IMR-90 (cell line): ENCODE data around the gene KIAA0513. TPM values are rescaled to one million over a fixed set of nuclear protein-coding genes. Genes with fewer than 3 reads are reported as not detected.

Source experiments
- ATAC-seq: fragments of 200-7000 bp; cut with Tn5 transposase; 2 replicates; pipeline ENCODE4 v1.9.1; 2020; ENCODE audit warnings: low read depth, mild to moderate bottlenecking, moderate library complexity
- BruUV-seq: library from RNA; stranded (reverse); fragments of 400-500 nt; replicated peaks from 2 replicates; lab custom pipeline; 2021; lab: Mats Ljungman, UMichigan
- CTCF ChIA-PET: fragments of 300-600 bp; formaldehyde crosslinking; extraction: SDS; loops from one replicate; lab custom pipeline; 2021; ENCODE audit warnings: antibody characterized with exemption; lab: Yijun Ruan, JAX
- POLR2A ChIA-PET: fragments of 300-600 bp; sonication (Branson Sonifier 250); formaldehyde crosslinking; loops from one replicate; lab custom pipeline; 2022; ENCODE audit warnings: antibody characterized with exemption; ENCODE audit not compliant: unreplicated experiment; lab: Charles Lee
- DNase-seq: peaks from one replicate; pipeline ENCODE4 v3.0.0; 2013
- H2AFZ ChIP-seq: replicated peaks from 2 replicates; pipeline ENCODE3; 2013; ENCODE audit warnings: low read length, mild to moderate bottlenecking; ENCODE audit not compliant: poor library complexity
- H2AK5ac ChIP-seq: 2 replicates; pipeline ENCODE4 v1.6.1; 2013; ENCODE audit warnings: low read depth, low read length, inconsistent platforms
- H2AK9ac ChIP-seq: replicated peaks from 2 replicates; pipeline ENCODE3; 2013; ENCODE audit warnings: mild to moderate bottlenecking, low read depth, low read length, moderate library complexity; ENCODE audit not compliant: poor library complexity
- H2BK120ac ChIP-seq: 2 replicates; pipeline ENCODE4 v1.6.1; 2013; ENCODE audit warnings: low read depth, low read length, inconsistent platforms
- H2BK15ac ChIP-seq: 3 replicates; pipeline ENCODE4 v1.6.1; 2013; ENCODE audit warnings: low read depth, low read length, inconsistent platforms
- H2BK20ac ChIP-seq: 2 replicates; pipeline ENCODE4 v1.6.1; 2013; ENCODE audit warnings: low read depth, mild to moderate bottlenecking, inconsistent platforms, low read length, moderate library complexity
- H2BK5ac ChIP-seq: 2 replicates; pipeline ENCODE4 v1.6.1; 2013; ENCODE audit warnings: mild to moderate bottlenecking, low read depth, low read length, inconsistent platforms; ENCODE audit not compliant: poor library complexity, severe bottlenecking
- H3K14ac ChIP-seq: replicated peaks from 2 replicates; pipeline ENCODE4 v1.6.1; 2013; ENCODE audit warnings: low read depth, low read length, inconsistent platforms
- H3K18ac ChIP-seq: 2 replicates; pipeline ENCODE4 v1.6.1; 2013; ENCODE audit warnings: low read depth, low read length, control low read depth
- H3K23ac ChIP-seq: 2 replicates; pipeline ENCODE4 v1.6.1; 2013; ENCODE audit warnings: low read depth, low read length, inconsistent platforms
- H3K27ac ChIP-seq: 2 replicates; pipeline ENCODE4 v1.5.1; 2013; ENCODE audit warnings: mild to moderate bottlenecking, control low read depth, low read length; ENCODE audit not compliant: insufficient read depth
- H3K27me3 ChIP-seq: 2 replicates; pipeline ENCODE4 v1.6.1; 2013; ENCODE audit warnings: low read length; ENCODE audit not compliant: control insufficient read depth, insufficient read depth
- H3K36me3 ChIP-seq: 2 replicates; pipeline ENCODE4 v1.6.1; 2013; ENCODE audit warnings: low read length, mixed read lengths; ENCODE audit not compliant: control insufficient read depth, insufficient read depth
- H3K4ac ChIP-seq: 2 replicates; pipeline ENCODE4 v1.6.1; 2013; ENCODE audit warnings: low read depth, low read length, inconsistent platforms
- H3K4me1 ChIP-seq: 2 replicates; pipeline ENCODE4 v1.6.1; 2013; ENCODE audit warnings: low read length, mixed read lengths; ENCODE audit not compliant: control insufficient read depth, insufficient read depth
- H3K4me2 ChIP-seq: 2 replicates; pipeline ENCODE4 v1.6.1; 2013; ENCODE audit warnings: low read depth, mild to moderate bottlenecking, control low read depth, low read length, moderate library complexity
- H3K4me3 ChIP-seq: 2 replicates; pipeline ENCODE4 v1.5.1; 2013; ENCODE audit warnings: low read depth, mild to moderate bottlenecking, control low read depth, low read length, moderate library complexity; ENCODE audit not compliant: insufficient read depth
- H3K56ac ChIP-seq: 2 replicates; pipeline ENCODE4 v1.6.1; 2013; ENCODE audit warnings: low read length, inconsistent platforms; ENCODE audit not compliant: insufficient read depth; ENCODE audit errors: extremely low read depth
- H3K79me1 ChIP-seq, 2 experiments: 2 replicates each; pipeline ENCODE4 v1.6.1; 2013; ENCODE audit warnings: low read length in 2 of 2, inconsistent platforms in 1 of 2, low read depth in 1 of 2
- H3K9ac ChIP-seq: 2 replicates; pipeline ENCODE4 v1.6.1; 2013; ENCODE audit warnings: low read depth, low read length, control low read depth
- H3K9me1 ChIP-seq: 2 replicates; pipeline ENCODE4 v1.6.1; 2013; ENCODE audit warnings: low read length, inconsistent platforms; ENCODE audit not compliant: insufficient read depth
- H3K9me3 ChIP-seq: 2 replicates; pipeline ENCODE4 v1.6.1; 2013; ENCODE audit warnings: low read length; ENCODE audit not compliant: control insufficient read depth, insufficient read depth
- H4K20me1 ChIP-seq: 2 replicates; pipeline ENCODE4 v1.6.1; 2013; ENCODE audit warnings: low read length, inconsistent platforms; ENCODE audit not compliant: insufficient read depth
- H4K5ac ChIP-seq: 2 replicates; pipeline ENCODE4 v1.6.1; 2013; ENCODE audit warnings: mild to moderate bottlenecking, low read depth, low read length, control low read depth
- H4K8ac ChIP-seq, 2 experiments: 2 replicates each; pipeline ENCODE4 v1.6.1; 2013; ENCODE audit warnings: low read depth in 2 of 2, low read length in 2 of 2, control low read depth in 1 of 2, inconsistent platforms in 1 of 2
- H4K91ac ChIP-seq: 2 replicates; pipeline ENCODE4 v1.6.1; 2013; ENCODE audit warnings: low read depth, low read length, inconsistent platforms; ENCODE audit not compliant: insufficient read depth
- BHLHE40 ChIP-seq: fragments of 150-350 bp; IDR thresholded peaks from 2 replicates; pipeline ENCODE4 v1.6.1; 2016; ENCODE audit warnings: mild to moderate bottlenecking, low read depth, low read length
- CEBPB ChIP-seq: IDR thresholded peaks from 2 replicates; pipeline ENCODE4 v1.6.1; 2012; ENCODE audit warnings: low read depth, low read length, improper control_type of control experiment
- CHD1 ChIP-seq: IDR thresholded peaks from 2 replicates; pipeline ENCODE4 v1.6.1; 2012; ENCODE audit warnings: low read depth, low read length, improper control_type of control experiment
- ELK1 ChIP-seq: fragments of 150-350 bp; IDR thresholded peaks from 2 replicates; pipeline ENCODE4 v1.6.1; 2016; ENCODE audit warnings: low read depth, mild to moderate bottlenecking, low read length, moderate library complexity, borderline replicate concordance
- FOS ChIP-seq: fragments of 150-350 bp; IDR thresholded peaks from 2 replicates; pipeline ENCODE4 v1.6.1; 2016; ENCODE audit warnings: low read depth, low read length
- MAFK ChIP-seq: IDR thresholded peaks from 2 replicates; pipeline ENCODE4 v1.6.1; 2012; ENCODE audit warnings: low read depth, low read length, improper control_type of control experiment
- MAZ ChIP-seq: IDR thresholded peaks from 2 replicates; pipeline ENCODE4 v1.6.1; 2012; ENCODE audit warnings: low read depth, mild to moderate bottlenecking, low read length, improper control_type of control experiment, moderate library complexity, borderline replicate concordance
- NFE2L2 ChIP-seq: fragments of 150-350 bp; IDR thresholded peaks from 2 replicates; pipeline ENCODE4 v1.6.1; 2016; ENCODE audit warnings: low read depth, mild to moderate bottlenecking, low read length
- POLR2A ChIP-seq: IDR thresholded peaks from 2 replicates; pipeline ENCODE4 v1.6.1; 2012; ENCODE audit warnings: mild to moderate bottlenecking, low read depth, low read length
- RAD21 ChIP-seq: IDR thresholded peaks from 2 replicates; pipeline ENCODE4 v1.6.1; 2012; ENCODE audit warnings: low read length, improper control_type of control experiment
- RCOR1 ChIP-seq: IDR thresholded peaks from 2 replicates; pipeline ENCODE4 v1.6.1; 2012; ENCODE audit warnings: mild to moderate bottlenecking, low read length, improper control_type of control experiment; ENCODE audit not compliant: insufficient replicate concordance
- RFX5 ChIP-seq: IDR thresholded peaks from 2 replicates; pipeline ENCODE4 v1.8.0; 2012; ENCODE audit warnings: low read depth, mild to moderate bottlenecking, low read length, moderate library complexity
- SMC3 ChIP-seq: fragments of 150-350 bp; IDR thresholded peaks from 2 replicates; pipeline ENCODE4 v1.6.1; 2016; ENCODE audit warnings: low read depth, mild to moderate bottlenecking, antibody characterized with exemption, low read length, moderate library complexity
- USF2 ChIP-seq: fragments of 150-350 bp; IDR thresholded peaks from 2 replicates; pipeline ENCODE4 v1.6.1; 2017; ENCODE audit warnings: mild to moderate bottlenecking, antibody characterized with exemption, low read length, low read depth
- WGBS, 2 experiments: methylation state at CpG; one replicate each; pipeline versions ENCODE4 v1.1.5 to v1.1.7; 2013; ENCODE audit warnings: missing lambda C conversion rate in 2 of 2; ENCODE audit not compliant: insufficient read length in 1 of 2; ENCODE audit errors: extremely low coverage in 2 of 2; 5-methylcytosine and 5-hydroxymethylcytosine counted together
- dilution Hi-C: fragments of 300-500 bp; cut with HindIII; formaldehyde crosslinking; loops from one replicate; pipeline ENCODE4 v1.14.3; 2018; ENCODE audit warnings: low sequenced_read_pairs; ENCODE audit not compliant: unreplicated experiment
- in situ Hi-C: fragments of 300-500 bp; cut with MboI; formaldehyde crosslinking; loops from 3 replicates; pipeline ENCODE4 v1.14.3; 2019; ENCODE audit warnings: low sequenced_read_pairs, inconsistent platforms, mixed read lengths
- intact Hi-C: fragments of 100-400 bp; cut with micrococcal nuclease; formaldehyde crosslinking; loops from 2 replicates; pipeline ENCODE4 v1.10.0; 2022
- polyA plus RNA-seq, 3 experiments: library from polyadenylated mRNA; depleted of rRNA; stranded (reverse); fragments of >200 nt; gene quantifications; 2 replicates each; pipeline ENCODE4 v1.2.3, GENCODE V29; 2012; ENCODE audit warnings: low replicate concordance in 1 of 3
- total RNA-seq: library from RNA; depleted of rRNA; stranded (reverse); fragments of >200 nt; gene quantifications from 2 replicates; pipeline ENCODE4 v1.2.3, GENCODE V29; 2012

Gene KIAA0513
- total and polyA plus RNA-seq, 2 of the 4 experiments (the other 2 are of a cell fraction), result 9.5 TPM

- peak overlapping the region; percentile 95 for H2AK5ac ChIP-seq
- peaks cover 30% of the 10 kb centered on the region for H3K4me1 ChIP-seq
- BruUV-seq, result no TSS peak
- ChIA-PET POLR2A (no interaction called here), CTCF (interaction anchor here (1.2 to 1.6 kb wide), 2 partner anchors 11 to 47 kb away, joined by 3 to 5 read pairs; no protein-coding TSS in a partner anchor)
- 0 out of 2 replicates have a peak overlapping the region, but pooled peaks have one; percentile 24 for H3K9ac ChIP-seq
- intact Hi-C loops (loop anchor here (2.0 kb wide), 1 partner anchor 47 kb away; no protein-coding TSS in a partner anchor), in situ Hi-C loops (no loop called here), dilution Hi-C loops (no loop called here)
- ATAC-seq (no peak), DNase-seq (no peak)
- H2AFZ ChIP-seq, result peak overlapping the region; percentile 28
- no peak overlapping the region for H3K4me2 ChIP-seq
- peak overlapping the region; percentile 62; the same call in 1 of the 2 replicates for H3K23ac ChIP-seq
- H3K4ac ChIP-seq, result peak overlapping the region; percentile 92
- peak overlapping the region; percentile 82 for H2AK9ac ChIP-seq
- peak overlapping the region; percentile 6; the same call in 1 of the 2 replicates for H3K27ac ChIP-seq
- no peaks in the 10 kb centered on the region for H4K20me1 ChIP-seq
- peaks cover 14% of the 10 kb centered on the region; the same call in 1 of the 2 replicates for H3K9me1 ChIP-seq
- no peak overlapping the region for H3K4me3 ChIP-seq
- H3K79me1 ChIP-seq, result peaks cover 0 to 6% of the 10 kb centered on the region in 2 experiments; a peak in 1 of 4 replicates
- no peaks in the 10 kb centered on the region for H3K9me3 ChIP-seq
- peak overlapping the region; percentile 86 to 89; a peak in 3 of 4 replicates for H4K8ac ChIP-seq
- H4K5ac ChIP-seq, result no peak overlapping the region; the same call in none of the 2 replicates
- no CpG with 5 or more reads among the region's 16 CpGs for WGBS, 2 experiments
- H3K36me3 ChIP-seq, result no peaks in the 10 kb centered on the region
- H2BK120ac ChIP-seq, result peak overlapping the region; percentile 91
- peak overlapping the region; percentile 87 for H2BK20ac ChIP-seq
- peak overlapping the region; percentile 67 for H3K18ac ChIP-seq
- H4K91ac ChIP-seq, result peak overlapping the region; percentile 72
- H2BK15ac ChIP-seq, result peak overlapping the region; percentile 93; the same call in 2 of the 3 replicates
- no peak overlapping the region for H2BK5ac ChIP-seq
- no peaks in the 10 kb centered on the region for H3K27me3 ChIP-seq
- H3K56ac ChIP-seq, result no peak overlapping the region
- peak overlapping the region; percentile 82 for H3K14ac ChIP-seq
- TF ChIP-seq MAZ (no peak), NFE2L2 (no peak), RCOR1 (no peak), BHLHE40 (no peak), USF2 (no peak), SMC3 (no peak), CEBPB (no peak), RFX5 (no peak), FOS (no peak), CHD1 (no peak), RAD21 (no peak), ELK1 (no peak), MAFK (no peak), POLR2A (no peak)
These were observed 98.2 kb downstream of the KIAA0513 start for GRCh38 chr16:85125570-85126393.
